ENCODE results near the gene PRAME. TPM values are rescaled to one million over a fixed set of nuclear protein-coding genes. Genes with fewer than 3 reads are reported as not detected.
"Not testable (repeated sequence)": the region's sequence is repeated elsewhere in the genome, so short reads cannot be mapped to it uniquely, and the experiment has no call there.

Gene PRAME
- 37.7 and 58.4 TPM in 2 replicates for total RNA-seq (2014; rRNA removed; shearing (Covaris generic); ENCODE audit: low replicate concordance)

GRCh38 chr22:22558972-22559603, at the start of gene PRAME:
TSS of gene PRAME (minus strand) at chr22:22559265. CDS start at chr22:22556832, 2,433 bp downstream.
- DNase-seq (ENCODE audit: low read depth) = peak; percentile 88
- in situ Hi-C loops (cut with HindIII; ENCODE audit: low pct_unique_long_range_greater_than_20kb, low sequenced_read_pairs) = no loop called here

- DNase-seq (ENCODE audit: low read depth); in situ Hi-C loops (cut with HindIII; ENCODE audit: low pct_unique_long_range_greater_than_20kb, low sequenced_read_pairs): not testable (repeated sequence)
Measured at GRCh38 chr22:22608022-22608421, 49.0 kb upstream of the PRAME start.

- in situ Hi-C loops (cut with HindIII; ENCODE audit: low pct_unique_long_range_greater_than_20kb, low sequenced_read_pairs) = no loop called here
- no peak for DNase-seq (ENCODE audit: low read depth)
Measured at GRCh38 chr22:22605074-22605404, 46.0 kb upstream of the PRAME start.

GRCh38 chr22:22604326-22605073, 45.4 kb upstream of the PRAME start:
- DNase-seq (ENCODE audit: low read depth) = no peak
- in situ Hi-C loops (cut with HindIII; ENCODE audit: low pct_unique_long_range_greater_than_20kb, low sequenced_read_pairs) = no loop called here

GRCh38 chr22:22603470-22603947, 44.4 kb upstream of the PRAME start:
- in situ Hi-C loops (cut with HindIII; ENCODE audit: low pct_unique_long_range_greater_than_20kb, low sequenced_read_pairs) = no loop called here

GRCh38 chr22:22600531-22601261, 41.6 kb upstream of the PRAME start:
- in situ Hi-C loops (cut with HindIII; ENCODE audit: low pct_unique_long_range_greater_than_20kb, low sequenced_read_pairs) = no loop called here
- no peak for DNase-seq (ENCODE audit: low read depth)

More at GRCh38 chr22:22603470-22603947, 44.4 kb upstream of the PRAME start:
- DNase-seq (ENCODE audit: low read depth) = no peak

GRCh38 chr22:22599248-22599647, 40.2 kb upstream of the PRAME start:
- in situ Hi-C loops (cut with HindIII; ENCODE audit: low pct_unique_long_range_greater_than_20kb, low sequenced_read_pairs) = loop anchor here (25.0 kb wide), 1 partner anchor 262 kb away; no protein-coding TSS in a partner anchor
- no peak for DNase-seq (ENCODE audit: low read depth)

- in situ Hi-C loops (cut with HindIII; ENCODE audit: low pct_unique_long_range_greater_than_20kb, low sequenced_read_pairs) = loop anchor here (25.0 kb wide), 1 partner anchor 261 kb away; no protein-coding TSS in a partner anchor
- DNase-seq (ENCODE audit: low read depth) = no peak
Measured at GRCh38 chr22:22598144-22598543, 39.1 kb upstream of the PRAME start.

GRCh38 chr22:22595001-22595835, 36.2 kb upstream of the PRAME start:
- in situ Hi-C loops (cut with HindIII; ENCODE audit: low pct_unique_long_range_greater_than_20kb, low sequenced_read_pairs) = loop anchor here (25.0 kb wide), 1 partner anchor 258 kb away; no protein-coding TSS in a partner anchor
- DNase-seq (ENCODE audit: low read depth) = no peak

- peak; percentile 33 for DNase-seq (ENCODE audit: low read depth)
- in situ Hi-C loops (cut with HindIII; ENCODE audit: low pct_unique_long_range_greater_than_20kb, low sequenced_read_pairs) = loop anchor here (25.0 kb wide), 1 partner anchor 257 kb away; no protein-coding TSS in a partner anchor
Measured at GRCh38 chr22:22593964-22594656, 35.0 kb upstream of the PRAME start.

GRCh38 chr22:22593250-22593649, 34.2 kb upstream of the PRAME start:
- DNase-seq (ENCODE audit: low read depth) = no peak
- in situ Hi-C loops (cut with HindIII; ENCODE audit: low pct_unique_long_range_greater_than_20kb, low sequenced_read_pairs) = loop anchor here (25.0 kb wide), 1 partner anchor 256 kb away; no protein-coding TSS in a partner anchor

- in situ Hi-C loops (cut with HindIII; ENCODE audit: low pct_unique_long_range_greater_than_20kb, low sequenced_read_pairs) = loop anchor here (25.0 kb wide), 1 partner anchor 254 kb away; no protein-coding TSS in a partner anchor
- no peak for DNase-seq (ENCODE audit: low read depth)
Measured at GRCh38 chr22:22591348-22592299, 32.6 kb upstream of the PRAME start.

GRCh38 chr22:22590136-22590891, 31.2 kb upstream of the PRAME start:
- DNase-seq (ENCODE audit: low read depth) = no peak
- in situ Hi-C loops (cut with HindIII; ENCODE audit: low pct_unique_long_range_greater_than_20kb, low sequenced_read_pairs) = loop anchor here (25.0 kb wide), 1 partner anchor 253 kb away; no protein-coding TSS in a partner anchor

- no peak for DNase-seq (ENCODE audit: low read depth)
- in situ Hi-C loops (cut with HindIII; ENCODE audit: low pct_unique_long_range_greater_than_20kb, low sequenced_read_pairs) = loop anchor here (25.0 kb wide), 1 partner anchor 251 kb away; no protein-coding TSS in a partner anchor
Measured at GRCh38 chr22:22588485-22589164, 29.6 kb upstream of the PRAME start.

Data from Caki2 (cell line).